22Rv1 (cell line): Measurements from ENCODE around the gene HS6ST3.

Experiments
- H3K27ac ChIP-seq: fragments of 450-650 bp; 2 replicates; pipeline ENCODE4 v1.5.1; 2017
- ZFX ChIP-seq: fragments of 450-650 bp; IDR thresholded peaks from 2 replicates; pipeline ENCODE4 v1.6.1; 2017; ENCODE audit warnings: antibody characterized with exemption, borderline replicate concordance
- TF ChIP-seq, protein P1 (sequence below): fragments of 450-650 bp; IDR thresholded peaks from 2 replicates; pipeline ENCODE4 v1.5.1; 2017; ENCODE audit warnings: mild to moderate bottlenecking

HS6ST3 gene

DNA sequence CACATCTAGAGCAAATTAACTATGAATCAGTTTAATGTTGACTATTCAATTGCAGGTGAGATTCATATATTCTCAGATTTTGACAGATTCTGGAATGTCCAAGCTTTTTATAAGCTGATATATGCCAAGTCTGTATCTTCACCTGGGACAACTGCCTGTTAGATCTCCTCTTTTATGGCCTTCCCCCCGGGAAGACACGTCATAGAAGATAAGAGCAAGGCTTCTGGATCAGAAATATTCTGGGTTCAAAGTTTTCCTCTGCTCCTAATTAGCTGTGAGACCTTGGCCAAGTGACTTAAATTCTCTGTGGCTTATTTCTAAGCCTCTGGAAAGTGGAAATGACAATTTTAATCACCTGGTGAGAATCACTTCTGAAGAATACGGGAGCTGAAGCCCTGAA lies 716.8 kb downstream of the HS6ST3 start:
- no peak overlapping the region for H3K27ac ChIP-seq
- no peak for TF ChIP-seq ZFX
- TF ChIP-seq, protein P1, sequence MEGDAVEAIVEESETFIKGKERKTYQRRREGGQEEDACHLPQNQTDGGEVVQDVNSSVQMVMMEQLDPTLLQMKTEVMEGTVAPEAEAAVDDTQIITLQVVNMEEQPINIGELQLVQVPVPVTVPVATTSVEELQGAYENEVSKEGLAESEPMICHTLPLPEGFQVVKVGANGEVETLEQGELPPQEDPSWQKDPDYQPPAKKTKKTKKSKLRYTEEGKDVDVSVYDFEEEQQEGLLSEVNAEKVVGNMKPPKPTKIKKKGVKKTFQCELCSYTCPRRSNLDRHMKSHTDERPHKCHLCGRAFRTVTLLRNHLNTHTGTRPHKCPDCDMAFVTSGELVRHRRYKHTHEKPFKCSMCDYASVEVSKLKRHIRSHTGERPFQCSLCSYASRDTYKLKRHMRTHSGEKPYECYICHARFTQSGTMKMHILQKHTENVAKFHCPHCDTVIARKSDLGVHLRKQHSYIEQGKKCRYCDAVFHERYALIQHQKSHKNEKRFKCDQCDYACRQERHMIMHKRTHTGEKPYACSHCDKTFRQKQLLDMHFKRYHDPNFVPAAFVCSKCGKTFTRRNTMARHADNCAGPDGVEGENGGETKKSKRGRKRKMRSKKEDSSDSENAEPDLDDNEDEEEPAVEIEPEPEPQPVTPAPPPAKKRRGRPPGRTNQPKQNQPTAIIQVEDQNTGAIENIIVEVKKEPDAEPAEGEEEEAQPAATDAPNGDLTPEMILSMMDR, result no peak

DNA sequence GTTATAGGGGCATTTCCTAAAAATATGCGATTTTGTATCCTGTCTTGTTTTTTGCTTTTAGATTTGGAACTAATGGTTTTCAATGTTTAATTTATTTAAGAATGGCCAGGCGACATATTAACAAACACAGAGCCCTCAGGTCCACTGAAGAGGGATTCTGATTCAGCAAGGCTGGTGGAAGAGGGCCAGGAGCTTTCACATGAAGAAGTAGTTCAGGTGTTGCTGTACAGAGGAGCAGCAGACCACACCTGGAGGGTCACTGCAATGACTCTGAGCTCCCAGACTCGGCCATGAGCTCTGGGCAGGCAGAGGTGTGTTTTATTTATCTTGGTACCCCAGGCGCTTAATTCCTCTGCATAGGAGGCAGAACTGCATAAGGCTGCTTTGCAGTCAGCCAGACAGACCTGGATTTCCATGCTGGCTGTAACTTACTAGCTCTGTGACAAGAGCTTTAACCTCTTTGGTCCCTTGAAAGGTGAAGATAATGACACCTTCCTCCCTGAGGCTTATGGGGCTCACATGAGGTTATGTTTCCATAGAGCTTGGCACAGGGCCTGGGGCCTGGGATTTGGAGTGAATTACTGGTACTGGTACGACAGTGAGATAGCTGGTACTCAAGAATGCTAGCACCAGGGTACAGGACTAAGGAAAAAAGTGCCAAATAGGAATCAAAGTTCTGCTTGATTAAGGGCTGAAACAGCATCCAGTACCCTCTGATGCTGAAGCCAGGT lies 719.6 kb downstream of the HS6ST3 start:
- H3K27ac ChIP-seq, result no peak overlapping the region
- TF ChIP-seq ZFX, result no peak
- TF ChIP-seq, protein P1, result no peak

DNA sequence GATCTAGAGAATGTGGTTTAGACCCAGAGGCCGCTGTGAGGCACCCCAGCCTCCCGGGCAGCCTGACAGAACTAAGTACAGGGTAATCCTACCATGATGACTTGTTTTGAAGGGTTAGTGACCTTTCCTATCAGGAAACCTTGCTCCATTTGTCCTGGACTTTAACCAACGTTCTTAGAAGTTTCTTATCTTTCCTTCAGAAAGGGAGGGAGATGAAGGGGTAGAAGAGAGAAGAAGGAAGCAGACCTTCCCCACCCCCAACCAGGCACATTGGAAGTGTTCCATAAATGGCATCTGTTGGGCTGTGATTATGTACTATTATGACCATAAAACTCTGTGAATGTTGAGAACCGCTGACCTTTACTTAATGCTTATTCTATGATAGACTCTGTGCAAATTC lies 720.2 kb downstream of the HS6ST3 start:
- TF ChIP-seq, protein P1, result no peak
- no peak for TF ChIP-seq ZFX

DNA sequence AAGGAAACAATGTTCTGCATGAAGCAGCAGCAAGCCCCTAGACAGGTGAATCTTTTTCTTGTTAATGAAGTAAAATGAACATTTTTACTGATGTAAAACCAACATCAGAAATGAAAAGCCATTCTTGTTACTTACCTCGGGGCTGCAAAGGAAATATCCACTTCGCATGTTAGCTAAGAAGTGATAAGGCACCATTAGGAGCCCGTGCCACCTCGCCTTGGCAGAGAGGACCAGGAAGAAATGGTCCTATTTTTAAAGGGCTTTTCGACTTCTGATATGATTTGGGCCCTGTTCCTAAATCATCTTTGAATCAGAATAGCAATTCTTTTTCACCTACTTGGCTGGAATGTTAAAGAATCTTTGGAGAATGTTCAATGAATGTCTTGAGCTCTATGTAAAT lies 721.1 kb downstream of the HS6ST3 start:
- H3K27ac ChIP-seq, result no peak overlapping the region
- TF ChIP-seq ZFX, result no peak
- TF ChIP-seq, protein P1, result no peak

More for the DNA sequence above, 720.2 kb downstream of the HS6ST3 start:
- H3K27ac ChIP-seq, result no peak overlapping the region

DNA sequence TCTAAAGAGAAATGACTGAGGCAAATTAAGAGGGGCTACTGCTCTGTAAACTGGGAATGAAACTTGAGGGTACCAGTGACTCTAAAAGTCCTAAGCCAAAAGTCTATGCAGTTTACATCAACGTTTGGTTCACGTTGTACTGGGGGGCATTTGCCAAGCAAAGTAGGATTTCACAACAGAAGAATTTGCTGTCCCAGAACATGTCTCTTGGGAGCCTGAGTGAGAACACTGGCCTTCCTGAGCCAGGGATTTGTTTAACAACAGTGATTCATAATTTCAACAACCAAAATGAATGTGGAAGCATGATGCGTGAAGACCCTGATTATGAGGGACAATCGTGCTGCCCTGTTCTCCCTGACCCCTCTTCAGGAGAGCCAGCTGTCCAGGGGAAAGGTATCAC lies 726.4 kb downstream of the HS6ST3 start:
- H3K27ac ChIP-seq, result no peak overlapping the region
- TF ChIP-seq, protein P1, result no peak
- no peak for TF ChIP-seq ZFX

DNA sequence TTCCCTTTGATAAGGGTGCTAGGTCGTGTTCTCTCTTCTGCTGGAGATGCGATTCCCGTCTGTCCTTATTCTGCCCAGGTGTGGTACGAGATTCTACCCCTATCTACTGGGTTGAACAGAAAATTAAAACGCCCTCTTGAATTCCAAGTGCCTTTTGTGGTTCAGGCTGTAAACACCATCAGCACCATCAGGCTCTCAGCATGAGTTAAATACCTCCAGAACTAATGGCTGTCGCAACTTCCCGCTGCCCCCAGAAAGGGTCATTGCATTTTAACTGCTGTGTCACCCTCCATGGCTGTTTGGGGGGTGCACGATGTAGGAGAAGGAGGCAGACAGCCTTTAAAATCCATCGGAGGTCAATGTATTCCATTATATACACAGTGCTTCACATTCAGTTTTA lies 727.0 kb downstream of the HS6ST3 start:
- TF ChIP-seq, protein P1, result no peak
- no peak for TF ChIP-seq ZFX
- H3K27ac ChIP-seq, result no peak overlapping the region

DNA sequence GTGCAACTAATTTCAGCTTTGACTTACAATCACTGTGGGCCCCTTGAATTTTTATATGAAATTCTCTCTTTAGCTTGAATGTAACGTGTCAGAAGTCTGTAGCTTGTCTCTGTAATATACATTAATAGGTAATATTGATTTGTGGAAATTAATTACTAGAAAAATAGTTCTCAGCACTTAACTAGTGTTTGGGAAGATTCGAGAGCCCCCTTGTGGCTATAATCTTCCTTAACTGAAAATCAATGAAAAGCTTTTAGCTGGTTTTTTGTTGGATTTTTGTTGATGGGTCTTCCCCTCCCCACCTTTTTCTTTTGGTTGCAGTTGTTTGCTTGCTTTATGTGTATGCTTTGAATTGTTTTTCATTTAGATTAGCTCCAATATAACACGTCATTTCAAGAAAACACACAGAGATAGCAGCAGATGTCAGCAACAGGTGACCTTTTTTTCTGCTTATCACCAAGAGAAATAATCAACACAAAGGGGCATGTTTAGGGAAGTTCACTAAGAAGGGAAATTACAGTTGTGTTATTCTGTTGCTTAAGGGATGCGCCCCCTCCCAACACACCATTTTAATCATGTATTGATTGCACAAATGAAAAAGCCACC lies 727.5 kb downstream of the HS6ST3 start:
- TF ChIP-seq ZFX, result no peak
- TF ChIP-seq, protein P1, result peak; percentile 76
- no peak overlapping the region for H3K27ac ChIP-seq
